VCaP (cell line): ENCODE data around the gene UPF2.

Experiments
- H3K27ac ChIP-seq: fragments of 450-650 bp; 2 replicates; pipeline ENCODE4 v1.5.1; 2017
- TF ChIP-seq, protein P1 (sequence below): fragments of 450-650 bp; conservative IDR thresholded peaks from 2 replicates; pipeline ENCODE4 v1.5.1; 2017; ENCODE audit warnings: mild to moderate bottlenecking, moderate library complexity

Gene UPF2, protein sequence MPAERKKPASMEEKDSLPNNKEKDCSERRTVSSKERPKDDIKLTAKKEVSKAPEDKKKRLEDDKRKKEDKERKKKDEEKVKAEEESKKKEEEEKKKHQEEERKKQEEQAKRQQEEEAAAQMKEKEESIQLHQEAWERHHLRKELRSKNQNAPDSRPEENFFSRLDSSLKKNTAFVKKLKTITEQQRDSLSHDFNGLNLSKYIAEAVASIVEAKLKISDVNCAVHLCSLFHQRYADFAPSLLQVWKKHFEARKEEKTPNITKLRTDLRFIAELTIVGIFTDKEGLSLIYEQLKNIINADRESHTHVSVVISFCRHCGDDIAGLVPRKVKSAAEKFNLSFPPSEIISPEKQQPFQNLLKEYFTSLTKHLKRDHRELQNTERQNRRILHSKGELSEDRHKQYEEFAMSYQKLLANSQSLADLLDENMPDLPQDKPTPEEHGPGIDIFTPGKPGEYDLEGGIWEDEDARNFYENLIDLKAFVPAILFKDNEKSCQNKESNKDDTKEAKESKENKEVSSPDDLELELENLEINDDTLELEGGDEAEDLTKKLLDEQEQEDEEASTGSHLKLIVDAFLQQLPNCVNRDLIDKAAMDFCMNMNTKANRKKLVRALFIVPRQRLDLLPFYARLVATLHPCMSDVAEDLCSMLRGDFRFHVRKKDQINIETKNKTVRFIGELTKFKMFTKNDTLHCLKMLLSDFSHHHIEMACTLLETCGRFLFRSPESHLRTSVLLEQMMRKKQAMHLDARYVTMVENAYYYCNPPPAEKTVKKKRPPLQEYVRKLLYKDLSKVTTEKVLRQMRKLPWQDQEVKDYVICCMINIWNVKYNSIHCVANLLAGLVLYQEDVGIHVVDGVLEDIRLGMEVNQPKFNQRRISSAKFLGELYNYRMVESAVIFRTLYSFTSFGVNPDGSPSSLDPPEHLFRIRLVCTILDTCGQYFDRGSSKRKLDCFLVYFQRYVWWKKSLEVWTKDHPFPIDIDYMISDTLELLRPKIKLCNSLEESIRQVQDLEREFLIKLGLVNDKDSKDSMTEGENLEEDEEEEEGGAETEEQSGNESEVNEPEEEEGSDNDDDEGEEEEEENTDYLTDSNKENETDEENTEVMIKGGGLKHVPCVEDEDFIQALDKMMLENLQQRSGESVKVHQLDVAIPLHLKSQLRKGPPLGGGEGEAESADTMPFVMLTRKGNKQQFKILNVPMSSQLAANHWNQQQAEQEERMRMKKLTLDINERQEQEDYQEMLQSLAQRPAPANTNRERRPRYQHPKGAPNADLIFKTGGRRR

DNA sequence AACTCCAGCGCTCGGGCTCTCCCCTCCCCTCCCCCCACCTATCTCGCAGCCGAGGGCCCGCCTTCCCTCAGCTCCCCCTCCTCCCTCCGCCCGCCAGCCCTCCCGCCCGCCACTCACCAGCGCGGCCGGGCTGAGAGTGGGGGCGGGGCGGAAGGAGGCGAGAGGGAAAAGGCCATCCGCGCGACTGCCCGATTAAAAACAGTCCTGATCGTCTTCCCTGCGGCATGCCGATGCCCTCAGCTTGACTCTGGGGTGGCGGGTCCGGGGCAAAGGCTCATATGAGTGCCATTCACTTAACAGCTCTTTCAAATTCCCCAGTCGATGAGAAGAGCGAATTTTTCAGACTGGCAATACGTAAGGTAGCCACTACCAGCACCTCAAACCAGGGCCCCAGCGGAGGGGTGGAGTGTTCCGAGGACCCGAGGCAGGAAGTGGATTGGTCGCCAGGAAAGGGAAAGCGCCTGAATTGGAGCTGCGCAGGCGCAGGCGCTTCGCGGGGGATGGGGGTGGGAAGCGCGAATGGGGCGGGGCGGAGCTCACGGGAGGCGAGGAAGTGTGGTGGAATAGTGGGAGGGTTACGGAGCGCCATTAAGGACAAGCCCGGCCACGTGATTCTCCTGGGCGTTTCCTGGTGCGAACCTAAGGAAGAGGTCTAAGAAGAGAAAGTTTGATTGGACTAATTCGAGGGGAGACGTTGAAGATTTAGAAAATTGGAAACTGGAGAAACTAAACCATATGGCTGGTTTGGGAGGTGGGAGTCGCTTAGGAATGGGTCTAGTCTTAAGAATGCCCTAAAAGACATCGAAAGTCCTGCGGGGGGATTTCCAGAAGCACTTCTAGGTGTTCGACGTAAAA lies at the start of gene UPF2:
Gene UPF2 (minus strand): TSS at position 13 of the 855 bp plus-strand sequence. CDS start 7,386 bp downstream, outside the sequence.
- TF ChIP-seq, protein P1, sequence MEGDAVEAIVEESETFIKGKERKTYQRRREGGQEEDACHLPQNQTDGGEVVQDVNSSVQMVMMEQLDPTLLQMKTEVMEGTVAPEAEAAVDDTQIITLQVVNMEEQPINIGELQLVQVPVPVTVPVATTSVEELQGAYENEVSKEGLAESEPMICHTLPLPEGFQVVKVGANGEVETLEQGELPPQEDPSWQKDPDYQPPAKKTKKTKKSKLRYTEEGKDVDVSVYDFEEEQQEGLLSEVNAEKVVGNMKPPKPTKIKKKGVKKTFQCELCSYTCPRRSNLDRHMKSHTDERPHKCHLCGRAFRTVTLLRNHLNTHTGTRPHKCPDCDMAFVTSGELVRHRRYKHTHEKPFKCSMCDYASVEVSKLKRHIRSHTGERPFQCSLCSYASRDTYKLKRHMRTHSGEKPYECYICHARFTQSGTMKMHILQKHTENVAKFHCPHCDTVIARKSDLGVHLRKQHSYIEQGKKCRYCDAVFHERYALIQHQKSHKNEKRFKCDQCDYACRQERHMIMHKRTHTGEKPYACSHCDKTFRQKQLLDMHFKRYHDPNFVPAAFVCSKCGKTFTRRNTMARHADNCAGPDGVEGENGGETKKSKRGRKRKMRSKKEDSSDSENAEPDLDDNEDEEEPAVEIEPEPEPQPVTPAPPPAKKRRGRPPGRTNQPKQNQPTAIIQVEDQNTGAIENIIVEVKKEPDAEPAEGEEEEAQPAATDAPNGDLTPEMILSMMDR = no peak
- peak within 1 kb of the TSS; percentile 98 for H3K27ac ChIP-seq

DNA sequence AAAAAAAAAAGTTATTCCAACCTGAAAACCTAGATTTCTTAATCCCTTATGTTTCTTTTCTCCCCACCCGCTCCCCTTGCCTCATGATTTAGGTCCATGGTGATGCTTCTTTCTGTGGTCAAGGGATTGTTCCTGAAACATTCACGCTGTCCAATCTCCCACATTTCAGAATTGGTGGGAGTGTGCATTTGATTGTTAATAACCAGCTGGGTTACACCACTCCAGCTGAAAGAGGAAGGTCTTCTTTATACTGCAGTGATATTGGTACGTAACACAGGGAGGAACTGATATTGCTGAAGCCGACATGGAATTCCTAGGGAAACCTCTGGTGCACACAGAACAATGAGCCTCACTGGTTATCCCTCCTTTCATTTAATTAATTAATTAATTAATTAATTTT lies 48.8 kb upstream of the UPF2 start:
- no peak overlapping the region for H3K27ac ChIP-seq
- TF ChIP-seq, protein P1 = no peak

DNA sequence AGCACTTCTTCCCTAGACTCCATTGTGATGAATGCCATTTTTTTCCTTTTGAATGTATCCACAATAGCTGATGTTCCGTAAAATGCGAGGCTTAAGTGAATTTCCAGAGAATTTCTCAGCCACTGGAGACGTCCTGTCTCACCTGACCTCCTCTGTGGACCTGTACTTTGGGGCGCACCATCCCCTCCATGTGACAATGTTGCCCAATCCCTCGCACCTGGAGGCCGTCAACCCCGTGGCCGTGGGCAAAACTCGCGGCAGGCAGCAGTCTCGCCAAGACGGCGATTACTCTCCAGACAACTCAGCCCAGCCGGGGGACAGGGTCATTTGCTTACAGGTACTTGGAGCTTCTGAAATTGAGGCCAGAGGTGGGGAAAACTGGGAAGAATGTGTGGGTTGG lies 46.3 kb upstream of the UPF2 start:
- H3K27ac ChIP-seq = no peak overlapping the region
- TF ChIP-seq, protein P1 = no peak

DNA sequence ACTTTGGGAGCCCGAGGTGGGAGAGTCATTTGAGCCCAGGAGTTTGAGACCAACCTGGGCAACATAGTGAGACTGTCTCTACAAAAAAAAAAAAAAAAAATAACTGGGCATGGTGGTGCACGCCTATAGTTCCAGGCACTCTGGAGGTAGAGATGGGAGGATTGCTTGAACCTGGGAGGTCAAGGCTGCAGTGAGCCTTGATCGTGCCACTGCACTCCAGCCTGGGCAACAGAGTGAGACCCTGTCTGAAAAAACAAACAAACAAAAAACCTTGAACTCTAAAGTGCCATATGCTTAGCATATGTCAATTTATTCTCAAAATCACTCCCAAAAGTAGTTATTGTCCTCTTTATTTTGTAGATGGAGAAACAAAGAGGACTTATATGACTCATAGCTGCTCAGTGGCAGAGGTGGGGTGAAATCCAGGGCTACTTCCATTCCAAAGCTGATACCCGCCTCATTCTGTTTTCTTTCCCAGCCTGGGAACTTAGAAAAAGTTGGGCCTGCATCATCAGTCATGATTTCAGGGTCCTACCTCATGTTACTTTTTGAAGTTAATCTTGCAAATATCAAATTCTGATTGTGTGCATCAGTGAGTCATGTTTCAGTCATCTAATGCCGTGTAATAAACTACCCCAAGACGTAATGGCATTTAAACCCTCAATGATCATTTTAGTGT lies 39.4 kb upstream of the UPF2 start:
- no peak overlapping the region for H3K27ac ChIP-seq
- TF ChIP-seq, protein P1 = no peak

DNA sequence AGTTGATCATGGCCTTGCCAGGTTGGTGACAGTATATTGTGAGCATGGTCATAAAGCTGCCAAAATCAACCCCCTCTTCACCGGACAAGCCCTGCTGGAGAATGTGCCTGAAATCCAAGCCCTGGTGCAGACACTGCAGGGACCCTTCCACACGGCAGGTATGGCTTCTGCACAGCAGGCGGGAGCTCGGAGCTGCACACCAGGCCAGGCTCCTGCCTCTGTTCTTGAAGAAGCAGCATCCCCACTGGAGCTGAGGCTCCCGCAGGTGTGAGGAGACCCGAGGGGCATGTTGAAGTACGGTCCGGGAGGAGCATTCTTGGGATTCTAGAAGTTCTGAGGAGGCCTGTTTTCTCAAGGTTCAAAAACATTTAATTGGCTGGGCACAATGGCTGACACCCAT lies 38.9 kb upstream of the UPF2 start:
- H3K27ac ChIP-seq = no peak overlapping the region
- TF ChIP-seq, protein P1 = no peak

DNA sequence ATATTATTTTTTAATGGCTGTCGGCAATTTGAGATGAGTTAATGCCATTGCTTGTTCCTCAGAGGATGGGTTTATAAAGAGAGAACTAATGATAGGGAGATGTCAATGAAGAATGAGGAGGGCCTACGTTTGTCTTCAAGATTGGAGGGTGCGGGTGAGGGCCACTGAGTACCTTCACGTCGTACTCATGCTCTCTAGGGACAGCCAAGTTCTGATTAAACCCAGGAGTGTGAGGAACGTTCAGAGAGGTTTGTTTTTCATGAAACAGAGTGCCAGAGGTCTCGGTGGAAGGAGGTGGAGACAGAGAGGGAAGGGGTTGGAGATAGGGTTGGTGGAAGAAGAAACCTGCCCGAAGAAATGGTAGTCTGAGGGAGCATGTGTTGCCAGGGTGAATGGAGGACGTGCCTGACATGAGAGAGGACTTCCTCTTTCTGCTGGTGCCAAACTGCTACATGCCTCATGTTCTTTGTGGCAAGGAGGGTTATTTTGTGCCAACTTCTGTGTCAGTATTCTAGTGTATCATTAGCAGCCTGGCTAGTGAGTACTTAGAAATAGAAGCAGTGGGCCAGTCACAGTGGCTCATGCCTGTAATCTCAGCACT lies 35.1 kb upstream of the UPF2 start:
- TF ChIP-seq, protein P1 = no peak
- no peak overlapping the region for H3K27ac ChIP-seq
